SH-SY5Y (cell line): ENCODE results near the gene HNF1A.

ENCODE experiments used
- GATA2 ChIP-seq: IDR thresholded peaks from 2 replicates; pipeline ENCODE4 v1.6.1; 2011; ENCODE audit warnings: mild to moderate bottlenecking, low read depth, low read length
- GATA3 ChIP-seq: IDR thresholded peaks from 2 replicates; pipeline ENCODE4 v1.6.1; 2011; ENCODE audit warnings: low read depth, mild to moderate bottlenecking, low read length, moderate library complexity

- TF ChIP-seq GATA2: no peak
- TF ChIP-seq GATA3: no peak
Observed at GRCh38 chr12:120938496-120938895, 39.8 kb upstream of the HNF1A start.
